Keratinocyte (primary cell): ENCODE measurements around the gene AARS2. TPM values are rescaled to one million over a fixed set of nuclear protein-coding genes. Genes with fewer than 3 reads are reported as not detected.

ENCODE experiments used
- DNase-seq: peaks from one replicate; pipeline ENCODE4 v3.0.0-alpha.2; 2011; ENCODE audit warnings: low read depth, missing footprints, low spot score
- FAIRE-seq: peaks from 2 replicates; lab custom pipeline; 2011; peaks lifted over from hg19 to GRCh38; lab: Jason Lieb, UNC
- H2AFZ ChIP-seq: 2 replicates; pipeline ENCODE4 v1.6.0; 2012; ENCODE audit warnings: low read length, control low read depth, inconsistent platforms; ENCODE audit not compliant: control insufficient read depth
- H3K27ac ChIP-seq: 2 replicates; pipeline ENCODE4 v1.5.1; 2011; ENCODE audit warnings: low read length; ENCODE audit not compliant: control insufficient read depth, insufficient read depth
- H3K27me3 ChIP-seq: 3 replicates; pipeline ENCODE4 v1.6.0; 2011; ENCODE audit warnings: low read length; ENCODE audit not compliant: control insufficient read depth, insufficient read depth; ENCODE audit errors: extremely low read depth
- H3K36me3 ChIP-seq, 2 experiments: 2 replicates in 1 of 2; 3 replicates in 1 of 2; pipeline ENCODE4 v1.5.1; 2011; ENCODE audit warnings: low read length in 2 of 2, mild to moderate bottlenecking in 1 of 2; ENCODE audit not compliant: control insufficient read depth in 2 of 2, insufficient read depth in 2 of 2; ENCODE audit errors: extremely low read depth in 1 of 2
- H3K4me1 ChIP-seq: 3 replicates; pipeline ENCODE4 v1.5.1; 2011; ENCODE audit warnings: low read length; ENCODE audit not compliant: control insufficient read depth, insufficient read depth; ENCODE audit errors: extremely low read depth
- H3K4me2 ChIP-seq: 3 replicates; pipeline ENCODE4 v1.6.0; 2011; ENCODE audit warnings: low read depth, low read length; ENCODE audit not compliant: control insufficient read depth, insufficient read depth; ENCODE audit errors: extremely low read depth
- H3K4me3 ChIP-seq, 3 experiments: fragments of 200-600 bp in 1 of 3; sonication (generic) in 1 of 3; 2 replicates in 2 of 3; 3 replicates in 1 of 3; pipeline ENCODE4 v1.5.1; 2011 to 2016; ENCODE audit warnings: low read length in 3 of 3, mild to moderate bottlenecking in 3 of 3, control low read depth in 2 of 3, inconsistent platforms in 1 of 3, low read depth in 1 of 3, mixed read lengths in 1 of 3, mixed run types in 1 of 3, moderate library complexity in 1 of 3; ENCODE audit not compliant: control insufficient read depth in 2 of 3, insufficient read depth in 2 of 3; ENCODE audit errors: extremely low read depth in 1 of 3
- H3K79me2 ChIP-seq: 2 replicates; pipeline ENCODE4 v1.6.0; 2012; ENCODE audit warnings: low read length; ENCODE audit not compliant: control insufficient read depth, insufficient read depth
- H3K9ac ChIP-seq: 3 replicates; pipeline ENCODE4 v1.6.0; 2011; ENCODE audit warnings: low read length; ENCODE audit not compliant: control insufficient read depth, insufficient read depth; ENCODE audit errors: extremely low read depth
- H3K9me1 ChIP-seq: 3 replicates; pipeline ENCODE4 v1.6.0; 2011; ENCODE audit warnings: low read length; ENCODE audit not compliant: control insufficient read depth, insufficient read depth; ENCODE audit errors: extremely low read depth
- H3K9me3 ChIP-seq: 2 replicates; pipeline ENCODE4 v1.5.1; 2012; ENCODE audit warnings: low read depth, low read length; ENCODE audit not compliant: control insufficient read depth
- H4K20me1 ChIP-seq: 3 replicates; pipeline ENCODE4 v1.6.0; 2011; ENCODE audit warnings: low read length; ENCODE audit not compliant: control insufficient read depth, insufficient read depth; ENCODE audit errors: extremely low read depth
- EZH2 ChIP-seq: IDR thresholded peaks from one replicate; pipeline ENCODE4 v1.6.1; 2012; ENCODE audit warnings: inconsistent platforms, mild to moderate bottlenecking, low read length, moderate library complexity
- dilution Hi-C: fragments of 300-500 bp; cut with MboI; formaldehyde crosslinking; loops from one replicate; pipeline ENCODE4 v1.7.0; 2020; ENCODE audit warnings: low sequenced_read_pairs; ENCODE audit not compliant: extremely low pct_ligation_motif_present
- polyA plus RNA-seq, 5 experiments: library from polyadenylated mRNA; depleted of rRNA in 3 of 5; stranded (reverse) in 3 of 5; stranded (forward) in 1 of 5; unstranded in 1 of 5; fragments of >200 nt; gene quantifications; 1 replicate in 1 of 5; 2 replicates in 3 of 5; 3 replicates in 1 of 5; pipeline versions ENCODE4 v1.2.1 to v1.2.3, GENCODE V29; 2011 to 2012; ENCODE audit warnings: missing spikeins in 2 of 5, low read depth in 1 of 5, low replicate concordance in 1 of 5
- TF ChIP-seq, protein P1 (sequence below), 3 experiments: IDR thresholded peaks in 1 of 3; conservative IDR thresholded peaks in 1 of 3; optimal IDR thresholded peaks in 1 of 3; 2 replicates in 2 of 3; 3 replicates in 1 of 3; pipeline versions ENCODE3 to v1.5.1; 2011; ENCODE audit warnings: low read length in 3 of 3, mild to moderate bottlenecking in 3 of 3, moderate library complexity in 2 of 3, control low read depth in 1 of 3, inconsistent platforms in 1 of 3; ENCODE audit not compliant: insufficient read depth in 2 of 3; ENCODE audit errors: extremely low read depth in 1 of 3

Gene AARS2
- polyA plus RNA-seq, 1 donor (not counting 4 experiments of a cell fraction or from before 2014, with no cell fraction given), result 5.8 TPM

DNA sequence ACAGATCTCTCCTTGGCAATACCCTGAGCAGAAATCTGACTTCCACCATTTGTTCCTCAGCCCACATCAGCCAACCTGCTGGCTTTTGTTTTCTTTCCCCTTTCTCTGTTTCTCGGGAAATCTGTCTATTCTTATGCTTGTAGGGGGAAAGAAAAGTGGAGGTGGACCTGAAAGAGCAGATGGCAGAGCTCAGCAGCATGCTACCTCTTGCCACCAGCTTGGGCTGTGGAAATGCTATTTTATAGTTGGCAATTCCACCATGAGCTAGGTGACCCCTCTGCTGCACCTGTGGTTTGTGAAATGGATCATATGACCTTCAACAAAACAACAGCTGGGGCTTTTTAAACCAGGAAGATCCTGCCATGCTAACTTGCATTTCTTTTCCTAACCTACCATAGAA lies 22.5 kb upstream of the AARS2 start:
- Histone ChIP-seq H3K4me3 (no peak overlapping the region), H3K9me1 (no peaks in the 10 kb centered on the region), H3K36me3 (no peaks in the 10 kb centered on the region), H3K79me2 (no peaks in the 10 kb centered on the region), H3K27me3 (peaks cover 5% of the 10 kb centered on the region), H2AFZ (no peak overlapping the region), H3K9me3 (no peaks in the 10 kb centered on the region), H4K20me1 (no peaks in the 10 kb centered on the region), H3K4me2 (no peak overlapping the region), H3K9ac (no peak overlapping the region), H3K27ac (no peak overlapping the region), H3K4me1 (no peaks in the 10 kb centered on the region)
- FAIRE-seq (no peak), DNase-seq (no peak)
- dilution Hi-C loops, result no loop called here
- no peak for TF ChIP-seq EZH2
- TF ChIP-seq, protein P1, sequence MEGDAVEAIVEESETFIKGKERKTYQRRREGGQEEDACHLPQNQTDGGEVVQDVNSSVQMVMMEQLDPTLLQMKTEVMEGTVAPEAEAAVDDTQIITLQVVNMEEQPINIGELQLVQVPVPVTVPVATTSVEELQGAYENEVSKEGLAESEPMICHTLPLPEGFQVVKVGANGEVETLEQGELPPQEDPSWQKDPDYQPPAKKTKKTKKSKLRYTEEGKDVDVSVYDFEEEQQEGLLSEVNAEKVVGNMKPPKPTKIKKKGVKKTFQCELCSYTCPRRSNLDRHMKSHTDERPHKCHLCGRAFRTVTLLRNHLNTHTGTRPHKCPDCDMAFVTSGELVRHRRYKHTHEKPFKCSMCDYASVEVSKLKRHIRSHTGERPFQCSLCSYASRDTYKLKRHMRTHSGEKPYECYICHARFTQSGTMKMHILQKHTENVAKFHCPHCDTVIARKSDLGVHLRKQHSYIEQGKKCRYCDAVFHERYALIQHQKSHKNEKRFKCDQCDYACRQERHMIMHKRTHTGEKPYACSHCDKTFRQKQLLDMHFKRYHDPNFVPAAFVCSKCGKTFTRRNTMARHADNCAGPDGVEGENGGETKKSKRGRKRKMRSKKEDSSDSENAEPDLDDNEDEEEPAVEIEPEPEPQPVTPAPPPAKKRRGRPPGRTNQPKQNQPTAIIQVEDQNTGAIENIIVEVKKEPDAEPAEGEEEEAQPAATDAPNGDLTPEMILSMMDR (optimal IDR thresholded peaks at IDR 0.05 in 1 of 3, IDR thresholded peaks at IDR 0.05 in 1 of 3, conservative IDR thresholded peaks at IDR 0.05 in 1 of 3; ENCODE audit: extremely low read depth in 1 of 3, insufficient read depth in 2 of 3, low read length in 3 of 3), result no peak

DNA sequence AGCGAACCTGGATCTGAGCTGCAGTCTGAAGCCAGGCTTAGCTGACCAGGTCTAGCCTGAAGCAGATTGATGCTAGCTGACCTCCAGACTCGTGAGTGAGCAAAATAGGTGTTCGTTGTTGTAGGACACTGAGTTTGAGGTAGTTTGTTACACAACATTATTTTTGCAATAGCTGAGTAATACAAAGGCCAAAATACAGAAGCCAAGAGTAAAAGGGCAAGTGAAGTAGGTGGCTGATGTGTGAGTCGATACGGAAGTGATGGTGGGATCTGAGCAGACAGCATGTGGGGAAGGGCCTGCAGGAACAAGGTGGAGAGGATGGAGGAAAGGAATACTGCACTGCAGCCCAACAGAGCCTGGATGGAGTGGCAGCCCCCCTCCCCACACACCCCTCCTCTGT lies 20.8 kb upstream of the AARS2 start:
- TF ChIP-seq, protein P1 (optimal IDR thresholded peaks at IDR 0.05 in 1 of 3, IDR thresholded peaks at IDR 0.05 in 1 of 3, conservative IDR thresholded peaks at IDR 0.05 in 1 of 3; ENCODE audit: extremely low read depth in 1 of 3, insufficient read depth in 2 of 3, low read length in 3 of 3), result no peak
- no peak for TF ChIP-seq EZH2
- H3K36me3 ChIP-seq, result no peaks in the 10 kb centered on the region
- no peak for FAIRE-seq
- no peaks in the 10 kb centered on the region for H3K4me1 ChIP-seq
- no peaks in the 10 kb centered on the region for H3K9me3 ChIP-seq
- H3K4me3 ChIP-seq, result no peak overlapping the region
- no peaks in the 10 kb centered on the region for H4K20me1 ChIP-seq
- no peaks in the 10 kb centered on the region for H3K79me2 ChIP-seq
- H3K27me3 ChIP-seq, result peaks cover 13% of the 10 kb centered on the region
- no peak for DNase-seq
- H3K27ac ChIP-seq, result no peak overlapping the region
- H3K4me2 ChIP-seq, result no peak overlapping the region
- no peak overlapping the region for H2AFZ ChIP-seq
- dilution Hi-C loops, result no loop called here
- no peak overlapping the region for H3K9ac ChIP-seq
- no peaks in the 10 kb centered on the region for H3K9me1 ChIP-seq
